ENCODE measurements around the gene PIWIL1. TPM values are rescaled to one million over a fixed set of nuclear protein-coding genes. Genes with fewer than 3 reads are reported as not detected.

Gene PIWIL1
- total RNA-seq, 4 donors from 2014 or later, result not detected

DNA sequence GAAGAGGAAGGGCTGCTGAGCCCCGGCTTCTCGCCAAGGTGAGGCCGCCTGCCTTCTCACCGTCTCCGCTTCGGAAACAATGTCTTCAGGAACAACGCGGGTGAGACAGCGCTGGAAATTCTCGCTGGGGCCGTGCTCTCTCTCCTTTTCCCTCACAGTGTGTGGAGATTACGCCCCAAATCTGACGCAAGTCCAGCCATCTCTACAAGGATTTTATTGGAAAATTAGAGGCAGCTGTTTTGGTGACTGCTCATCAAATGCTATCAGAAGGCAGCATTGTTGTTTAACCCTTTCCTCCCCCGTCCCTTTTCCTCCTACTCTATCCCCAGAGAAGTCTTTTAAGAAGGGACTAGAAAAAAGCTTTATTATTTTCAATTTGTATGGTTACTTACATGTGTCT lies 53.5 kb downstream of the PIWIL1 start:
- TF ChIP-seq POLR2A (IDR thresholded peaks at IDR 0.05) (no peak), EP300 (IDR thresholded peaks at IDR 0.05) (no peak)
- TF ChIP-seq, protein P1, sequence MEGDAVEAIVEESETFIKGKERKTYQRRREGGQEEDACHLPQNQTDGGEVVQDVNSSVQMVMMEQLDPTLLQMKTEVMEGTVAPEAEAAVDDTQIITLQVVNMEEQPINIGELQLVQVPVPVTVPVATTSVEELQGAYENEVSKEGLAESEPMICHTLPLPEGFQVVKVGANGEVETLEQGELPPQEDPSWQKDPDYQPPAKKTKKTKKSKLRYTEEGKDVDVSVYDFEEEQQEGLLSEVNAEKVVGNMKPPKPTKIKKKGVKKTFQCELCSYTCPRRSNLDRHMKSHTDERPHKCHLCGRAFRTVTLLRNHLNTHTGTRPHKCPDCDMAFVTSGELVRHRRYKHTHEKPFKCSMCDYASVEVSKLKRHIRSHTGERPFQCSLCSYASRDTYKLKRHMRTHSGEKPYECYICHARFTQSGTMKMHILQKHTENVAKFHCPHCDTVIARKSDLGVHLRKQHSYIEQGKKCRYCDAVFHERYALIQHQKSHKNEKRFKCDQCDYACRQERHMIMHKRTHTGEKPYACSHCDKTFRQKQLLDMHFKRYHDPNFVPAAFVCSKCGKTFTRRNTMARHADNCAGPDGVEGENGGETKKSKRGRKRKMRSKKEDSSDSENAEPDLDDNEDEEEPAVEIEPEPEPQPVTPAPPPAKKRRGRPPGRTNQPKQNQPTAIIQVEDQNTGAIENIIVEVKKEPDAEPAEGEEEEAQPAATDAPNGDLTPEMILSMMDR (IDR thresholded peaks at IDR 0.05), result no peak
- no peak for DNase-seq (ENCODE audit: low spot score in 2 of 2)
- no peak overlapping the region for H3K4me3 ChIP-seq
- H3K27ac ChIP-seq, result no peak overlapping the region
- WGBS, 2 donors, result 44 to 46% methylated on average over 14 of the region's 14 CpGs
- H3K36me3 ChIP-seq, result no peaks in the 10 kb centered on the region
- no peaks in the 10 kb centered on the region for H3K4me1 ChIP-seq
- no peaks in the 10 kb centered on the region for H3K27me3 ChIP-seq
- no peaks in the 10 kb centered on the region for H3K9me3 ChIP-seq

DNA sequence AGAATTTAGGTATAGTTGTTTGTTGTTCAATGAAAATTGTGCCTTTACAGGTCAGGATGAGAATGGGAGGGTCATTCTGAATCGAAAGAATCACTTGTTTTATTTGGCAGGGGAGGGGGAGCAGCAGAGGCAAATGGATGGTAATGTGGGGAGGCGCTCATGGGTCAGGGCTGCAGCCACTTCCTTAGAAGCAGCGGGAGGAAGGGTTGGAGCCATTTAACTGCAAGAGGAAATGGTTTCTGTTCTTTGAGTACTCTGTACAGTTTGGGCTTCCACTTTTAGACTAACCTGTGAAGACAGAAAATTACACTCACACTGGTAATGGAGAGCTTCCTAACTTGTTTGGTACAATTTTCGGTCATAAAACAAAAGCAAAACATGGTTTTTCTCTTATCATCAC lies 57.2 kb downstream of the PIWIL1 start:
- no peaks in the 10 kb centered on the region for H3K27me3 ChIP-seq
- H3K4me1 ChIP-seq, result no peaks in the 10 kb centered on the region
- no peaks in the 10 kb centered on the region for H3K9me3 ChIP-seq
- no peak overlapping the region for H3K4me3 ChIP-seq
- H3K36me3 ChIP-seq, result no peaks in the 10 kb centered on the region
- TF ChIP-seq EP300 (IDR thresholded peaks at IDR 0.05), result no peak
- TF ChIP-seq, protein P1 (IDR thresholded peaks at IDR 0.05), result no peak
- no peak for TF ChIP-seq POLR2A (IDR thresholded peaks at IDR 0.05)
- DNase-seq (ENCODE audit: low spot score in 2 of 2), result no peak
- 36 to 43% methylated on average over 4 of the region's 4 CpGs for WGBS, 2 donors
- no peak overlapping the region for H3K27ac ChIP-seq

DNA sequence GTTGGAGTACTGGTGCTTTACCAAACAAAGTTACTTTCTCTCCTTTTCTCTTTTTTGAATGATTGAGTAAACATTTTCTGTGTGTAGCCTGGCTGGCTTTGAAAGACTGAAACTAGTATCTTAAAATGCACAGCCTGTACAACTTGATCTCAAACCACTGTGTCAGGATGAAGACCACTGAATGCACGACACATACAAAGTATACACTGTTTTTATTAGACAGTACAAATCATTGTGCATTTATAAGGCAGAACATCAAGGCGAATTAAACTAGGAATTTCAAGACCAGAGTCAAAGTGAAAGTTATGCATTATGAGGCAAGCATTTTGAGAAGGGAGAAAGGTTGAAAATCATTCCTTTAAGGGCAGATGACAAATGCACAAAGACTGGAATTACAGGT lies 59.0 kb downstream of the PIWIL1 start:
- H3K4me1 ChIP-seq, result no peaks in the 10 kb centered on the region
- 48 to 51% methylated on average over 2 of the region's 2 CpGs for WGBS, 2 donors
- no peak overlapping the region for H3K27ac ChIP-seq

DNA sequence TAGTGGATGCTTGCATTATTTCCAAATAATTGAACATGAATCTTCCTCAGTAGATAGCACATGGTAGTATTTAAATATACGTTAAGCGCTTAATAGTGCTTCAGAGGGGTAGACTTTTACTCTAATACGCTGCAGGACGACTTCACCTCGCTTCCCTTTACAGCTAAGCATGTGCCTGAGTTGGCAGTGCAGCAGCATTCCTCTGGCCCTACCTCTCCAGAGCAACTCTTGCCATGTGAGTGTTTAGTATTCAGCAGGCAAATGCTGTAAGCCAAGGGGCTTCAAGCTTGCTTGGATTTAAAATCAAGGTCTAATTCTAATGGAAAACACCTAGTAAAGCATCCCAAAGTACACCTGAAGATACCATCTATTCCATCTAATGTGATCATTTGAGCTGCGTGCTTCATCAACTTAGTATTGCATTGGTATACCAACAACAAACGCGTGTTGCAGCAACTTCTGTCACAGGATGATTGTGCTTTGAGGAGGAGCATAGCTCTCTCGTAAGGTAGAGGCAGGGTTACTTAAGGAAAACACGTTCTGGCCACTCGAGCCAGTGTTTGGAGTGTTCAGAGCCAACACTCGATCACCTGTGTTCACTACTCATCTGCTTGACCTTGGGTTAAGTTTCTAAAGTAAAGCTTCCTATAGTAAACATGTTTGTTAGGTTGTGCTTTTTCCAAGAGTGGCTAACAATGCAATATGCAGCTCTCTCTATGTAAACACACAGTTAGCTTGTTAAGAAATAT lies 60.6 kb downstream of the PIWIL1 start:
- WGBS, 2 donors, result 77 to 81% methylated on average over 12 of the region's 12 CpGs

More for the DNA sequence above, 59.0 kb downstream of the PIWIL1 start:
- Histone ChIP-seq H3K9me3 (no peaks in the 10 kb centered on the region), H3K36me3 (no peaks in the 10 kb centered on the region), H3K27me3 (no peaks in the 10 kb centered on the region), H3K4me3 (no peak overlapping the region)
- no peak for TF ChIP-seq POLR2A (IDR thresholded peaks at IDR 0.05)
- TF ChIP-seq, protein P1 (IDR thresholded peaks at IDR 0.05), result no peak
- TF ChIP-seq EP300 (IDR thresholded peaks at IDR 0.05), result no peak
- DNase-seq (ENCODE audit: low spot score in 2 of 2), result no peak

DNA sequence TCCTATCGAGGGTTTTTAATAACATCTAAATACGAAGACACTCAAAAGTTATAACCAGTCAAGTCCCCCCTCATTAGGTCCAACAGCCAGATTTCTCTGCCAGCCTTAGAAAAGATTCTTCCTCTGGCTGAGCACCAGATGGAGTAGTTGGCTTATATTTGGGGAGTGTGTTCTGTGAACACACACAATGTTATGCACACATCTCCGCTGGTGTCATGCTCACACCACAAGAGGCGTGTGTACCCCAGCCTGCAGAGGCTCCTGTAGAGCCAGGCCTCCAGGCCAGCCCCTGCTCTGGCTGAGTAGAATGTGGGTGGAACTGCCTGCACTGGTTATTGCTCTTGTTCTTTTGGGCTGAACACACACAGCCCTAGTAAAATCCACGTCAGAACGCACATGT lies 64.0 kb downstream of the PIWIL1 start:
- TF ChIP-seq, protein P1 (IDR thresholded peaks at IDR 0.05), result no peak
- TF ChIP-seq POLR2A (IDR thresholded peaks at IDR 0.05), result no peak
- no peak for TF ChIP-seq EP300 (IDR thresholded peaks at IDR 0.05)

More for the DNA sequence above, 60.6 kb downstream of the PIWIL1 start:
- Histone ChIP-seq H3K9me3 (no peaks in the 10 kb centered on the region), H3K27me3 (no peaks in the 10 kb centered on the region), H3K27ac (no peak overlapping the region), H3K36me3 (no peaks in the 10 kb centered on the region), H3K4me1 (no peaks in the 10 kb centered on the region), H3K4me3 (no peak overlapping the region)
- TF ChIP-seq POLR2A (IDR thresholded peaks at IDR 0.05), result no peak
- TF ChIP-seq, protein P1 (IDR thresholded peaks at IDR 0.05), result no peak
- no peak for DNase-seq (ENCODE audit: low spot score in 2 of 2)

More for the DNA sequence above, 64.0 kb downstream of the PIWIL1 start:
- no peak for DNase-seq (ENCODE audit: low spot score in 2 of 2)
- Histone ChIP-seq H3K27ac (no peak overlapping the region), H3K4me1 (peaks cover 0 to 3% (median 0%) of the 10 kb centered on the region in 4 donors), H3K9me3 (no peaks in the 10 kb centered on the region), H3K4me3 (no peak overlapping the region), H3K36me3 (no peaks in the 10 kb centered on the region), H3K27me3 (no peaks in the 10 kb centered on the region)
- 70 to 71% methylated on average over 6 of the region's 6 CpGs for WGBS, 2 donors
